Lower lobe of right lung (tissue), 2 donors: ENCODE measurements around the gene ANXA7. TPM values are rescaled to one million over a fixed set of nuclear protein-coding genes. Genes with fewer than 3 reads are reported as not detected.
A peak's percentile ranks its signal among the peaks of the same experiment; 100 is the strongest.
"Not testable (repeated sequence)": the region's sequence is repeated elsewhere in the genome, so short reads cannot be mapped to it uniquely, and the experiment has no call there.

Experiments
- ATAC-seq, 2 donors: fragments of 200-7000 bp; cut with Tn5 transposase; one replicate each; pipeline ENCODE4 v1.9.1; 2020 to 2022; ENCODE audit warnings: mild to moderate bottlenecking in 2 of 2, moderate library complexity in 2 of 2
- DNase-seq: peaks from one replicate; pipeline ENCODE4 v3.0.0-alpha.2; 2020
- H3K27ac ChIP-seq: fragments of 200-600 bp; one replicate; pipeline ENCODE4 v1.8.0; 2022
- H3K27me3 ChIP-seq: fragments of 200-600 bp; one replicate; pipeline ENCODE4 v1.8.0; 2022; ENCODE audit warnings: low read depth
- H3K36me3 ChIP-seq: fragments of 200-600 bp; one replicate; pipeline ENCODE4 v1.8.0; 2022; ENCODE audit warnings: mild to moderate bottlenecking
- H3K4me1 ChIP-seq: fragments of 200-600 bp; one replicate; pipeline ENCODE4 v1.8.0; 2022
- H3K4me3 ChIP-seq: fragments of 200-600 bp; one replicate; pipeline ENCODE4 v1.8.0; 2022; ENCODE audit warnings: mild to moderate bottlenecking
- H3K9me3 ChIP-seq: fragments of 200-600 bp; one replicate; pipeline ENCODE4 v1.8.0; 2022
- intact Hi-C: fragments of 100-400 bp; cut with DNase I; formaldehyde crosslinking; loops from one replicate; pipeline ENCODE4 v1.11.0; 2022
- total RNA-seq: library from RNA; stranded (reverse); fragmentation: NEBNext Ultra II Directional; extraction: Animal tissue kit (Norgen Biotek cat#: 25700); gene quantifications from one replicate; pipeline ENCODE4 v1.2.1, GENCODE V29; 2021
- TF ChIP-seq, protein P1 (sequence below): fragments of 200-600 bp; IDR thresholded peaks from one replicate; pipeline ENCODE4 v1.8.0; 2022; ENCODE audit warnings: antibody characterized with exemption, mild to moderate bottlenecking
- donor health status: DM: no; HTN: yes; CAD: no; lungs with severe emphysema.

The ANXA7 gene
- total RNA-seq, 1 donor from 2014 or later, result 93.5 TPM

DNA sequence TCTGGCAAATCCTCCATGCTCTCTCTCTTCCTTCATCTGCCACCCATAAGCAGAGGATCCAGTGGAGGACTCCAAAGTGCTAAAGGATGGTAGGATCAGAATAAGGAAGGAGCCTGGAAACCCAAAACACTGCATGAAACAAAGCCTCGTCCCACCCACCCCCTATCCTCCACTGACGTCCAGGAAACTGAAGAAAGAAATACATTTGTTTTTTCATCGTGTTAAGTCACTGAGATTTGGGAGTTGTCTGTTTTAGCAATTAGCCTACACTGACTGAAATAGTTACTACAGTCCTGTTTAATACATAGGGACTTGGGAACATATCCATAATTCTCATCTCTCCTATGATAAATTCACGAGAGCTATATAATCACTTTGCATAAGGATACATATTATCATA, 14.8 kb downstream of the ANXA7 start:
- TF ChIP-seq, protein P1, sequence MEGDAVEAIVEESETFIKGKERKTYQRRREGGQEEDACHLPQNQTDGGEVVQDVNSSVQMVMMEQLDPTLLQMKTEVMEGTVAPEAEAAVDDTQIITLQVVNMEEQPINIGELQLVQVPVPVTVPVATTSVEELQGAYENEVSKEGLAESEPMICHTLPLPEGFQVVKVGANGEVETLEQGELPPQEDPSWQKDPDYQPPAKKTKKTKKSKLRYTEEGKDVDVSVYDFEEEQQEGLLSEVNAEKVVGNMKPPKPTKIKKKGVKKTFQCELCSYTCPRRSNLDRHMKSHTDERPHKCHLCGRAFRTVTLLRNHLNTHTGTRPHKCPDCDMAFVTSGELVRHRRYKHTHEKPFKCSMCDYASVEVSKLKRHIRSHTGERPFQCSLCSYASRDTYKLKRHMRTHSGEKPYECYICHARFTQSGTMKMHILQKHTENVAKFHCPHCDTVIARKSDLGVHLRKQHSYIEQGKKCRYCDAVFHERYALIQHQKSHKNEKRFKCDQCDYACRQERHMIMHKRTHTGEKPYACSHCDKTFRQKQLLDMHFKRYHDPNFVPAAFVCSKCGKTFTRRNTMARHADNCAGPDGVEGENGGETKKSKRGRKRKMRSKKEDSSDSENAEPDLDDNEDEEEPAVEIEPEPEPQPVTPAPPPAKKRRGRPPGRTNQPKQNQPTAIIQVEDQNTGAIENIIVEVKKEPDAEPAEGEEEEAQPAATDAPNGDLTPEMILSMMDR, result no peak
- DNase-seq (no peak), ATAC-seq (no peak)
- Histone ChIP-seq H3K4me1 (no peaks in the 10 kb centered on the region), H3K9me3 (no peaks in the 10 kb centered on the region), H3K36me3 (peaks cover 66% of the 10 kb centered on the region), H3K27ac (no peak overlapping the region), H3K4me3 (no peak overlapping the region), H3K27me3 (no peaks in the 10 kb centered on the region)
- intact Hi-C loops, result no loop called here

DNA sequence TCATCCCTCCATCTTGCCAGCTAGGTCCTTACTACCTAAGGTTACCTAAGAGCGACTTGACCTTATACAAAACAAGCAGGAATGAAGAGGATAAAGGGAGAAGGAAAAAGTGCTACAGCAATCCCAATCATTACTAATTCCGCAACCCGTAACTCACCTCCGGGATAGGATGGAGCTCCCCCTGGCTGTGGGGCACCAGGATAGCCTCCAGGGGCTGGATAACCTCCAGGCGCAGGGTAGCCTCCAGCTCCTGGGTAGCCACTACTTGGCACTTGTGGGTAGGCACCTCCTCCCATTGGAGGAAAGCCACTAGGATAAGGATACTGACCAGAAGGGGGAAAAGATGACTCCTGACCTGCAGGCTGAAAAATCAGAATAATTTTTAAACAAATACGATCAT, 15.8 kb downstream of the ANXA7 start:
- H3K27me3 ChIP-seq, result no peaks in the 10 kb centered on the region
- peaks cover 66% of the 10 kb centered on the region for H3K36me3 ChIP-seq
- H3K4me1 ChIP-seq, result no peaks in the 10 kb centered on the region
- intact Hi-C loops, result no loop called here
- DNase-seq (no peak), ATAC-seq (peak in 1 of 2 donors; percentile 18)
- no peaks in the 10 kb centered on the region for H3K9me3 ChIP-seq
- TF ChIP-seq, protein P1, result no peak
- no peak overlapping the region for H3K4me3 ChIP-seq
- no peak overlapping the region for H3K27ac ChIP-seq

DNA sequence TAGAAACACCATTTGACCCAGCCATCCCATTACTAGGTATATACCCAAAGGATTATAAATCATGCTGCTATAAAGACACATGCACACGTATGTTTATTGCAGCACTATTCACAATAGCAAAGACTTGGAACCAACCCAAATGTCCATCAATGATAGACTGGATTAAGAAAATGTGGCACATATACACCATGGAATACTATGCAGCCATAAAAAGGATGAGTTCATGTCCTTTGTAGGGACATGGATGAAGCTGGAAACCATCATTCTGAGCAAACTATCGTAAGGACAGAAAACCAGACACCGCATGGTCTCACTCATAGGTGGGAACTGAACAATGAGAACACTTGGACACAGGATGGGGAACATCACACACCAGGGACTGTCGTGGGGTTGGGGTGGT, 19.5 kb downstream of the ANXA7 start:
- intact Hi-C loops, H3K9me3 ChIP-seq, H3K4me1 ChIP-seq, H3K4me3 ChIP-seq, ATAC-seq, H3K27me3 ChIP-seq, H3K27ac ChIP-seq, DNase-seq: not testable (repeated sequence)
- peaks cover 78% of the 10 kb centered on the region for H3K36me3 ChIP-seq

DNA sequence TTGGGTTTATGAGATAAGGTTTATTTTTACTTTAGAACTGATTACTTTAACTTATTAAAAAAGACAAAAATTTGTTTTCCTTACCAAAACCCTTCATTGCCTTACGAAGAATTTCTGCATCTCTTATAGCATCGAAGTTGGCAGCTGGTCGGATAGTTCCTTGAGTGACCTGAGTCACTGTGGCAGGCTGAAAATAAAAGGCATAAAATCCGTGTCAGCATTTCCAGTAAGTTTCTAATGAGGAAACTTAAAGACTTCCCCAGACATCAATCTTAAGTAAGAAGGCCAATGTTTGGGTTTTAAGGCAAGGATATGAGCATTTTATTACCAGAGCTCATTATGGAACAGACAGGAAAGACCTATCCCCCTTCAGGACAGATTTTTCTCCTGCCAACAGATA, 25.6 kb downstream of the ANXA7 start:
- H3K27me3 ChIP-seq, result no peaks in the 10 kb centered on the region
- H3K27ac ChIP-seq, result no peak overlapping the region
- intact Hi-C loops, result no loop called here
- DNase-seq, result no peak
- H3K4me3 ChIP-seq, result no peak overlapping the region
- no peaks in the 10 kb centered on the region for H3K4me1 ChIP-seq
- H3K9me3 ChIP-seq, result no peaks in the 10 kb centered on the region
- ATAC-seq, result no peak
- H3K36me3 ChIP-seq, result peaks cover 88% of the 10 kb centered on the region
- TF ChIP-seq, protein P1, result no peak

DNA sequence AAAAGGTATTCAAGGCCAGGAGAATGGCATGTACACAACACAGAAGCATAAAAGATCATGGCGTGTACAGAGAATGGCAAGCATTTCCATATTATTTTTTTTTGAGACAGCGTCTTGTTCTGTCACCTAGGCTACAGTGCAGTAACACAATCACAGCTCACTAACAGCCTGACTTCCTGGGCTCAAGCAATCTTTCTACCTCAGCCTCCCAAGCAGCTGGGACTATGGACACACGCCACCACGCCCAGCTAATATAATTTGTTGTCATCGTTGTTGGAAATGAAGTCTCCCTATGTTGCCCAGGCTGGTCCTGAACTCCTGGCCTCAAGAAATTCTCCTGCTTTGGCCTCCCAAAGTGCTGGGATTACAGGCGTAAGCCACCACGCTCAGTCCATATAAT, 27.3 kb downstream of the ANXA7 start:
- DNase-seq, result no peak
- intact Hi-C loops, result no loop called here
- ATAC-seq, result no peak
- no peaks in the 10 kb centered on the region for H3K4me1 ChIP-seq
- H3K4me3 ChIP-seq, result no peak overlapping the region
- H3K9me3 ChIP-seq, result no peaks in the 10 kb centered on the region
- H3K36me3 ChIP-seq, result peaks cover 98% of the 10 kb centered on the region
- H3K27me3 ChIP-seq, result no peaks in the 10 kb centered on the region
- TF ChIP-seq, protein P1, result no peak
- H3K27ac ChIP-seq, result no peak overlapping the region

DNA sequence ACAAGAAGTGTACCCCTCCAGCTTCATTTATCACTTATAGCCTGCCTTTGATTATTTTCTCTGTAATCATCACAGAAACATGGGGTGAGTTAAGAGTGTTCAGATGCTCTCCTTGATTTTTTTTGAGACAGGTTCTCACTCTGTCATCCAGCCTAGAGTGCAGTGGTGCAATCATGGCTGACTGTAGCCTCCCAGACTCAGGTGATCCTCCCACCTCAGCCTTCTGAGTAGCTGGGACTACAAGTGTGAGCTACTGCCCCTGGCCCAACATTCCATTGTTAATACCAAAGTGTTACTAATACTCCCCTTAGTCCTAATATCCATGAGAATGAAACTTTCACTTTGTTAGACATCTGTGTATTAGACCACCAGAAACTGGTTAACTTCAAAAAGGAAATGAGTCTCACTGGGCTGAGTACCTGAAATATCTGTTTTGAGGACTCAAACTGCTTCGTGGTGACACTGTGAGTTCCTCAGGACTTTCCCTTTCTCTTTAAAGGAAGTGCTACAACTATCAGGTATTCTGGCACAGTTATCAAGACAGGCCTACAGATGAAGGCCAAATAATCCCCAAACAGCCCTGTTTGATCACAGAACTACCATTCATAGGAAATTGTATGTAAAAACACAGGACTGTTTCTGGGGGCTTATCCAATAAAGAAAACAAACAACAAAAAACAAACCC, 34.7 kb downstream of the ANXA7 start:
- H3K4me3 ChIP-seq, result no peak overlapping the region
- no peak overlapping the region for H3K27ac ChIP-seq
- TF ChIP-seq, protein P1, result no peak
- H3K36me3 ChIP-seq, result peaks cover 100% of the 10 kb centered on the region
- ATAC-seq (no peak), DNase-seq (no peak)
- H3K27me3 ChIP-seq, result no peaks in the 10 kb centered on the region
- intact Hi-C loops, result no loop called here
- H3K4me1 ChIP-seq, result no peaks in the 10 kb centered on the region
- H3K9me3 ChIP-seq, result no peaks in the 10 kb centered on the region
